ENCODE data around the gene F5. TPM values are rescaled to one million over a fixed set of nuclear protein-coding genes. Genes with fewer than 3 reads are reported as not detected.

The F5 gene
- total RNA-seq, result 1 to 10 TPM; 4.2 to 9.7 (median 8.5) TPM
- total RNA-seq (2013), result 13.9 TPM
- total RNA-seq, result 3.4 to 302 (median 22.4) reads per million in 29 experiments

DNA sequence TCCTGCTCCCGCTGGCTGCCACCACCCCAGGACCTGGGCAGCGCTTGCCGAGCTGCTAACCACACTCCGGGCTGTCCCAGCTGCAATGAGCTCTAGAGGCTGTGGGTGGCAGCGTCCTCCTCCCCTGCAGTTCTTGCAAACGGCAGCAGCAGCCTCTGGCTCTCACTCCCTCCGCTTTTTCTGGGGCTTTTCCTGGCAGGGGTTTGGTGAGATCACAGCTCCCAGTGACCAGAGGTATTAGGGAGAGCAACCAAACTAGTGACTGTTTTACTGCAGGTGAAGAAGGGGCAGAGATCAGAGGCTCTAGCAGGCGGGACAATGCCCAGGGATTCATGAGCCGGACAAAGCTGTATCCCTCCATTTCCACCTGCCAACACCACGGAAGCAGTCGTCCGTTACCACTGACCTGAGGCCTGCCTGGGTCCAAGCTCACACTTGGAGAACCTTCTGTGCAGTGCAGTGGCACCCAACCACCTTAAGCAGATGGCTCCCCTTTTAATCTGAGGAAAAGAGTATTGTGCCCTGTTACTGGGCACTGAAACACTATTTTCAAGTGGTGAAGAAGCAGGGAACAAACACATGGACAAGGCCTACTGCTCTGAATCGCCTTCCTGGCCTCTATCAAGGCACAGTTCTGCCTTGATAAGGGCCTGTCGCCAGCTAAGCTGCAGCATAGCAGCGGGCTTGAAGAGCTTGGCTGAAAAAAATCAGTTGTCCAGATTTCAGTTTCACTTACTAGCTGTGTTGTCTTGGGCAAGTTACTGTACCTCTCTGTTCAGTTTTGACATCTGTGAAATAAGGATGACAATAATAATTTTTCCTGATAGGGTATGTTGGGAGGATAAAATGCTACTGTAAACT is at the start of gene F5:
F5 (minus strand) TSS at position 87 of the 861 bp plus-strand sequence. CDS start 95 bp downstream, outside the sequence.
- peaks cover 17 to 20% of the 10 kb centered on the region in 2 experiments for H3K4me1 ChIP-seq (ENCODE audit: control insufficient read depth in 1 of 2, extremely low read depth in 1 of 2, insufficient read depth in 2 of 2, low read length in 2 of 2)
- Mint-ChIP-seq H3K27me3 (peaks cover 0 to 8% of the 10 kb centered on the region in 2 donors), H3K4me3 (peak within 1 kb of the TSS; percentile 84 to 87 (median 87)), H3K9me3 (no peaks in the 10 kb centered on the region), H3K4me1 (peaks cover 27 to 56% (median 42%) of the 10 kb centered on the region in 3 donors), H3K27ac (peak within 1 kb of the TSS; percentile 79 to 88), H3K36me3 (peaks cover 2% of the 10 kb centered on the region)
- H3K9me3 ChIP-seq, result no peaks in the 10 kb centered on the region
- no peak within 1 kb of the TSS for H3K27ac ChIP-seq (ENCODE audit: low read length)
- peaks cover 0 to 11% of the 10 kb centered on the region in 2 experiments for H3K27me3 ChIP-seq (replicated peaks in 1 of 2; ENCODE audit: control insufficient read depth in 2 of 2, extremely low read depth in 1 of 2, insufficient read depth in 2 of 2, low read length in 1 of 2)
- 22% methylated on average over 12 of the region's 15 CpGs for WGBS (ENCODE audit: insufficient coverage)
- H3K36me3 ChIP-seq (ENCODE audit: control insufficient read depth in 2 of 2, extremely low read depth in 1 of 2, insufficient read depth in 1 of 2, low read length in 1 of 2), result no peaks in the 10 kb centered on the region
- ATAC-seq (replicated peaks in 1 of 4) (peak; percentile 98 to 100 (median 98)), DNase-seq (peak; percentile 46 to 82 (median 71))
- ChIA-PET CTCF (interaction anchor here (0.6 to 2.1 kb wide), 30 partner anchors 9 to 305 kb away, joined by 3 to 51 read pairs (median 5); no protein-coding TSS in a partner anchor), POLR2A (interaction anchor here (0.5 to 0.9 kb wide), 5 partner anchors 10 to 230 kb away, joined by 3 to 6 read pairs (median 3); no protein-coding TSS in a partner anchor)
- H3K4me3 ChIP-seq (ENCODE audit: control insufficient read depth in 1 of 2, extremely low read depth in 1 of 2, low read length in 1 of 2), result peak within 1 kb of the TSS; percentile 25 to 52

DNA sequence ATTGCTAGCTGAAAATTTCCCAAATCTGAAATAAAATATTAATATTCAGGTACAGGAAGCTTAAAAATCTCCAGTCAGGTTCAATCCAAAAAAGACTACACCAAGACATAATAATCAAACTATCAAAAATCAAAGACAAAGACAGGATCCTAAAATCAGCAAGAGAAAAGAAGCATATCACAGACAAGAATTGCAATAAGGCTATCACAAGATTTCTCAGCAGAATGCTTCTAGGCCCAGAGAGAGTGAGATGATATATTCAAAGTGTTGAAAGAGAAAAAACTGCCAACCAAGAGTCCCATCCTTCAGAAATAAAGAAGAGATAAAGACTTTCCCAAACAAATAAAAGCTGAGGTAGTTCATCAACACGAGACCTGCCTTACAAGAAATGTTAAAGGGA is 48.6 kb upstream of the F5 start:
- no peak for ATAC-seq (replicated peaks in 1 of 4)
- WGBS (ENCODE audit: insufficient coverage), result no CpG with 5 or more reads among the region's 1 CpG
- H3K4me3 Mint-ChIP-seq, result no peak overlapping the region
- Histone ChIP-seq H3K4me1 (ENCODE audit: control insufficient read depth in 1 of 2, extremely low read depth in 1 of 2, insufficient read depth in 2 of 2, low read length in 2 of 2) (peaks cover 2 to 3% of the 10 kb centered on the region in 2 experiments), H3K27ac (ENCODE audit: low read length) (no peak overlapping the region), H3K27me3 (replicated peaks in 1 of 2; ENCODE audit: control insufficient read depth in 2 of 2, extremely low read depth in 1 of 2, insufficient read depth in 2 of 2, low read length in 1 of 2) (no peaks in the 10 kb centered on the region), H3K9me3 (peaks cover 6% of the 10 kb centered on the region), H3K4me3 (ENCODE audit: control insufficient read depth in 1 of 2, extremely low read depth in 1 of 2, low read length in 1 of 2) (no peak overlapping the region), H3K36me3 (ENCODE audit: control insufficient read depth in 2 of 2, extremely low read depth in 1 of 2, insufficient read depth in 1 of 2, low read length in 1 of 2) (no peaks in the 10 kb centered on the region)
- peaks cover 6 to 17% (median 15%) of the 10 kb centered on the region in 3 donors for H3K9me3 Mint-ChIP-seq
- ChIA-PET CTCF (interaction anchor here in 1 of 2 donors (0.8 kb wide), 1 partner anchor 54 kb away, joined by 3 read pairs; no protein-coding TSS in a partner anchor), POLR2A (no interaction called here)
- no peak overlapping the region for H3K27ac Mint-ChIP-seq
- no peak for DNase-seq
- H3K36me3 Mint-ChIP-seq, result peaks cover 20% of the 10 kb centered on the region
- H3K4me1 Mint-ChIP-seq, result peaks cover 8 to 15% (median 11%) of the 10 kb centered on the region in 3 donors
- no peaks in the 10 kb centered on the region for H3K27me3 Mint-ChIP-seq

DNA sequence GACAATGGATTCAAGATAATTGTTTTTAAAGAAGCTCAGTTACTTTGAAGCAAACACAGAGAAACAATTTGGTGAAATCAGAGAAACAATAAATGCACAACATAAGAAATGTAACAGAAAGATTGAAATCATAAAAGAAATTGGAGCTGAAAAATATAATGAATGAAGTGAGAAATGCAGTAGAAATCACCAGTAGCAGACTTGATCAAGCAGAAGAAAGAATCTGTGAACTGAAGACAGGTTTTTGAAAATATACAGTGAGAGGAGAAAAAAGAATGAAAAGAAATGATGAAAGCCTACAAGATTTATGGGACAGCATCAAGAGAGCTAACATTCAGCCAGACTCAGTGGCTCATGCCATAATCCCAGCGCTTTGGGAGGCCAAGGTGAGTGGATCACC is 47.9 kb upstream of the F5 start:
- H3K4me3 ChIP-seq (ENCODE audit: control insufficient read depth in 1 of 2, extremely low read depth in 1 of 2, low read length in 1 of 2), result no peak overlapping the region
- no peak overlapping the region for H3K4me3 Mint-ChIP-seq
- ATAC-seq (replicated peaks in 1 of 4) (no peak), DNase-seq (no peak)
- POLR2A ChIA-PET, result no interaction called here
- WGBS (ENCODE audit: insufficient coverage), result 100% methylated on average over 1 of the region's 1 CpG
- H3K27me3 ChIP-seq (replicated peaks in 1 of 2; ENCODE audit: control insufficient read depth in 2 of 2, extremely low read depth in 1 of 2, insufficient read depth in 2 of 2, low read length in 1 of 2), result no peaks in the 10 kb centered on the region
- H3K36me3 Mint-ChIP-seq, result peaks cover 20% of the 10 kb centered on the region
- H3K9me3 Mint-ChIP-seq, result peaks cover 6 to 17% (median 13%) of the 10 kb centered on the region in 3 donors
- no peaks in the 10 kb centered on the region for H3K36me3 ChIP-seq (ENCODE audit: control insufficient read depth in 2 of 2, extremely low read depth in 1 of 2, insufficient read depth in 1 of 2, low read length in 1 of 2)
- no peak overlapping the region for H3K27ac ChIP-seq (ENCODE audit: low read length)
- CTCF ChIA-PET, result interaction anchor here in 1 of 2 donors (0.8 kb wide), 1 partner anchor 53 kb away, joined by 3 read pairs; no protein-coding TSS in a partner anchor
- peaks cover 9 to 17% (median 12%) of the 10 kb centered on the region in 3 donors for H3K4me1 Mint-ChIP-seq
- peaks cover 6% of the 10 kb centered on the region for H3K9me3 ChIP-seq
- no peak overlapping the region for H3K27ac Mint-ChIP-seq
- H3K27me3 Mint-ChIP-seq, result no peaks in the 10 kb centered on the region
- H3K4me1 ChIP-seq (ENCODE audit: control insufficient read depth in 1 of 2, extremely low read depth in 1 of 2, insufficient read depth in 2 of 2, low read length in 2 of 2), result peaks cover 4 to 9% of the 10 kb centered on the region in 2 experiments

DNA sequence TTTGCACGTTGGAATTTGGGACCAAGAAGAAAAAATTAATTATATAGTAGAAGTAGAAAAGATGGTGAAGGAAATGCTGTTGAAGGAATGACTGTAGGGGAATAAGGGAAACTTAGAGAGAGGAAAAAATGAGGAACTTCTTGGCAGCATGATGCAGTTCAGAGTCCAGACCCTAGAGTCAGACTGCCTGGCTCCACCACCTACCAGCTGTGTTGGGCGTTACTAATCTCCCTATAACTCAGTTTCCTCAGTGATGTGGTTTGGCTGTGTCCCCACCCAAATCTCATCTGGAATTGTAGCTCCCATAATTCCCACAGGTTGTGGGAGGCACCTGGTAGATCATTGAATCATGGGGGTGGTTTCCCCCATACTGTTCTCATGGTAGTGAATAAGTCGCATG is 45.0 kb upstream of the F5 start:
- peaks cover 16 to 35% of the 10 kb centered on the region in 2 experiments for H3K4me1 ChIP-seq (ENCODE audit: control insufficient read depth in 1 of 2, extremely low read depth in 1 of 2, insufficient read depth in 2 of 2, low read length in 2 of 2)
- Mint-ChIP-seq H3K27me3 (no peaks in the 10 kb centered on the region), H3K4me3 (no peak overlapping the region), H3K27ac (no peak overlapping the region), H3K4me1 (peaks cover 33 to 41% (median 37%) of the 10 kb centered on the region in 3 donors), H3K9me3 (peaks cover 6 to 17% (median 13%) of the 10 kb centered on the region in 3 donors), H3K36me3 (peaks cover 20% of the 10 kb centered on the region)
- H3K27me3 ChIP-seq (replicated peaks in 1 of 2; ENCODE audit: control insufficient read depth in 2 of 2, extremely low read depth in 1 of 2, insufficient read depth in 2 of 2, low read length in 1 of 2), result no peaks in the 10 kb centered on the region
- H3K9me3 ChIP-seq, result peaks cover 6% of the 10 kb centered on the region
- no peak overlapping the region for H3K27ac ChIP-seq (ENCODE audit: low read length)
- DNase-seq, result no peak
- no peaks in the 10 kb centered on the region for H3K36me3 ChIP-seq (ENCODE audit: control insufficient read depth in 2 of 2, extremely low read depth in 1 of 2, insufficient read depth in 1 of 2, low read length in 1 of 2)
- WGBS (ENCODE audit: insufficient coverage), result 100% methylated on average over 1 of the region's 3 CpGs
- CTCF ChIA-PET, result interaction anchor here in 1 of 2 donors (0.5 to 0.6 kb wide), 2 partner anchors 35 to 280 kb away, joined by 3 read pairs; no protein-coding TSS in a partner anchor
- POLR2A ChIA-PET, result interaction anchor here in 1 of 2 donors (0.6 kb wide), 1 partner anchor 1439 kb away, joined by 3 read pairs; no protein-coding TSS in a partner anchor
- H3K4me3 ChIP-seq (ENCODE audit: control insufficient read depth in 1 of 2, extremely low read depth in 1 of 2, low read length in 1 of 2), result no peak overlapping the region
- no peak for ATAC-seq (replicated peaks in 1 of 4)

DNA sequence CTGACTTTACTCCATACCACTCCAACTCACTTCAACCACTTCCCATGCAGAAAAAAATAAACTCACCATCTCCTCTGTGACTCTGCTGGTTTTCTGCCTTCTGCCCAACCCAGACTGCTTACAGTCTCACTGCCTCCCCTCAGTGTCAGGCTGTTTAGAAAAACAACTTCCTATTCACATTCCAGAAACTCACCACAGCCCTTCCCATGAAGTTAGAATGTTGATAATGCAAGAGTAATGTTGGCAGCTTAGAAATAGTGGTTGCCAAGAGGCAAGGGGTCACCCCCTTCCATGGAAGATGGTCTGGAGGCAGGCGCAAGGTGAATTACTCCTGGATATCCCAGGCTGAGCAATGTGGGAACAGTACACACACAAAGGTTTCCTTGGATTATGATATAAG is 43.7 kb upstream of the F5 start, which contains the start of gene SELP:
SELP (minus strand) TSS at position 119 of the 400 bp plus-strand sequence; CDS start at position 69, 50 bp downstream.
- Histone ChIP-seq H3K27ac (ENCODE audit: low read length) (no peak within 1 kb of the TSS), H3K9me3 (peaks cover 4% of the 10 kb centered on the region), H3K4me3 (ENCODE audit: control insufficient read depth in 1 of 2, extremely low read depth in 1 of 2, low read length in 1 of 2) (no peak within 1 kb of the TSS), H3K4me1 (ENCODE audit: control insufficient read depth in 1 of 2, extremely low read depth in 1 of 2, insufficient read depth in 2 of 2, low read length in 2 of 2) (peaks cover 23 to 48% of the 10 kb centered on the region in 2 experiments), H3K36me3 (ENCODE audit: control insufficient read depth in 2 of 2, extremely low read depth in 1 of 2, insufficient read depth in 1 of 2, low read length in 1 of 2) (no peaks in the 10 kb centered on the region), H3K27me3 (replicated peaks in 1 of 2; ENCODE audit: control insufficient read depth in 2 of 2, extremely low read depth in 1 of 2, insufficient read depth in 2 of 2, low read length in 1 of 2) (no peaks in the 10 kb centered on the region)
- Mint-ChIP-seq H3K27ac (peak within 1 kb of the TSS in 1 of 2 donors; percentile 88), H3K4me3 (peak within 1 kb of the TSS in 1 of 3 donors; percentile 20), H3K4me1 (peaks cover 45 to 54% (median 49%) of the 10 kb centered on the region in 3 donors), H3K36me3 (peaks cover 15% of the 10 kb centered on the region), H3K9me3 (peaks cover 6 to 12% (median 8%) of the 10 kb centered on the region in 3 donors), H3K27me3 (no peaks in the 10 kb centered on the region)
- CTCF ChIA-PET, result no interaction called here
- DNase-seq, result no peak
- no CpG with 5 or more reads among the region's 1 CpG for WGBS (ENCODE audit: insufficient coverage)
- ATAC-seq (replicated peaks in 1 of 4), result no peak
- POLR2A ChIA-PET, result interaction anchor here in 1 of 2 donors (0.7 kb wide), 1 partner anchor 281 kb away, joined by 4 read pairs; no protein-coding TSS in a partner anchor

DNA sequence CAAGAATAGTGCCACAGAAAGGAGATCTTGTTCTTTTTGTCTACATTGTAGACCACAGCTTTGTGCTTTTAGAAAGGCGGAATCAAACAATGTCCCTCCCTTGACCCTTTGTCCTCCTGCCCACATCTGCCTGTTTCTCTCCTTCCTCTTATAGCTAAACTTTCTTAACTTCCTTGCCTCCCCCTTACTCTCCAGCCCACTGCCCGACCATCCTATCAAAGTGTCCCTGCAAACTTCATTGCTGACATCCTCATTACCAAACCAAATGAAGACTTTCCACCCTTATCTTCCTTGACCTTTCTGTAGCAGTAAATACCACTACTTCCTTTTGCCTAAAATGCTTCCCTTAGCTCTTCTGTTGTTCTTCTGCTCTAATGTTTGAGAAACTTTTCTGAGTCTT is 38.6 kb upstream of the F5 start:
- no peaks in the 10 kb centered on the region for H3K36me3 ChIP-seq (ENCODE audit: control insufficient read depth in 2 of 2, extremely low read depth in 1 of 2, insufficient read depth in 1 of 2, low read length in 1 of 2)
- no peaks in the 10 kb centered on the region for H3K9me3 ChIP-seq
- peaks cover 71 to 85% (median 72%) of the 10 kb centered on the region in 3 donors for H3K4me1 Mint-ChIP-seq
- H3K27me3 Mint-ChIP-seq, result no peaks in the 10 kb centered on the region
- H3K9me3 Mint-ChIP-seq, result peaks cover 0 to 7% (median 0%) of the 10 kb centered on the region in 3 donors
- no peak overlapping the region for H3K27ac ChIP-seq (ENCODE audit: low read length)
- no peaks in the 10 kb centered on the region for H3K27me3 ChIP-seq (replicated peaks in 1 of 2; ENCODE audit: control insufficient read depth in 2 of 2, extremely low read depth in 1 of 2, insufficient read depth in 2 of 2, low read length in 1 of 2)
- 55% methylated on average over 1 of the region's 2 CpGs for WGBS (ENCODE audit: insufficient coverage)
- H3K4me3 Mint-ChIP-seq, result peak overlapping the region in 1 of 3 donors; percentile 50
- DNase-seq (no peak), ATAC-seq (replicated peaks in 1 of 4) (no peak)
- no peak overlapping the region for H3K4me3 ChIP-seq (ENCODE audit: control insufficient read depth in 1 of 2, extremely low read depth in 1 of 2, low read length in 1 of 2)
- H3K27ac Mint-ChIP-seq, result peak overlapping the region; percentile 60 to 77
- H3K4me1 ChIP-seq (ENCODE audit: control insufficient read depth in 1 of 2, extremely low read depth in 1 of 2, insufficient read depth in 2 of 2, low read length in 2 of 2), result peaks cover 38 to 69% of the 10 kb centered on the region in 2 experiments
- ChIA-PET CTCF (interaction anchor here in 1 of 2 donors (1.0 to 1.1 kb wide), 2 partner anchors 23 to 68 kb away, joined by 3 read pairs; no protein-coding TSS in a partner anchor), POLR2A (no interaction called here)
- no peaks in the 10 kb centered on the region for H3K36me3 Mint-ChIP-seq
